Upper lobe of left lung (tissue), 6 donors: ENCODE measurements around the gene OBSCN. TPM values are rescaled to one million over a fixed set of nuclear protein-coding genes. Genes with fewer than 3 reads are reported as not detected.

ENCODE experiments used
- ATAC-seq, 2 donors: fragments of 200-7000 bp; cut with Tn5 transposase; one replicate each; pipeline ENCODE4 v1.9.1; 2022; ENCODE audit warnings: mild to moderate bottlenecking in 2 of 2, moderate library complexity in 2 of 2; ENCODE audit not compliant: low FRiP score in 2 of 2
- DNase-seq, 2 donors: peaks; one replicate each; pipeline ENCODE4 v3.0.0-alpha.2; 2019 to 2020
- H3K27ac ChIP-seq, 4 donors: fragments of 200-600 bp; sonication (generic); one replicate each; pipeline ENCODE4 v1.5.1; 2016 to 2019
- H3K27me3 ChIP-seq, 4 donors: fragments of 200-600 bp; sonication (generic); one replicate each; pipeline ENCODE4 v1.5.1; 2017 to 2019
- H3K36me3 ChIP-seq, 4 donors: fragments of 200-600 bp; sonication (generic); one replicate each; pipeline ENCODE4 v1.5.1; 2016 to 2019
- H3K4me1 ChIP-seq, 4 donors: fragments of 200-600 bp; sonication (generic); one replicate each; pipeline ENCODE4 v1.5.1; 2018 to 2019
- H3K4me3 ChIP-seq, 4 donors: fragments of 200-600 bp; sonication (generic); one replicate each; pipeline ENCODE4 v1.5.1; 2017 to 2019; ENCODE audit warnings: mild to moderate bottlenecking in 2 of 4, moderate library complexity in 1 of 4
- H3K9me3 ChIP-seq, 4 donors: fragments of 200-600 bp; sonication (generic); one replicate each; pipeline ENCODE4 v1.5.1; 2018 to 2019
- EP300 ChIP-seq, 4 donors: sonication (generic); formaldehyde crosslinking; IDR thresholded peaks; one replicate each; pipeline ENCODE4 v1.5.1; 2017; ENCODE audit warnings: antibody characterized with exemption in 4 of 4, control low read depth in 2 of 4
- POLR2A ChIP-seq, 4 donors: fragments of 450-650 bp; IDR thresholded peaks; one replicate each; pipeline ENCODE4 v1.5.1; 2016 to 2017; ENCODE audit warnings: antibody characterized with exemption in 4 of 4, mild to moderate bottlenecking in 2 of 4
- POLR2AphosphoS5 ChIP-seq, 2 donors: sonication (generic); formaldehyde crosslinking; IDR thresholded peaks; one replicate each; pipeline ENCODE4 v1.5.1; 2017; ENCODE audit warnings: antibody characterized with exemption in 2 of 2
- WGBS, 2 donors: methylation state at CpG; one replicate each; pipeline ENCODE4 v1.1.5; 2017 to 2018; 5-methylcytosine and 5-hydroxymethylcytosine counted together
- total RNA-seq, 6 donors: library from RNA; depleted of rRNA in 4 of 6; stranded (reverse); fragments of >200 nt in 4 of 6; gene quantifications; one replicate each; pipeline versions ENCODE4 v1.1.0 to v1.2.1, GENCODE V29; 2016 to 2021
- TF ChIP-seq, protein P1 (sequence below), 6 experiments: fragments of 450-650 bp in 4 of 6; fragments of 200-600 bp in 2 of 6; sonication (generic) in 2 of 6; IDR thresholded peaks; one replicate each; pipeline ENCODE4 v1.5.1; 2016 to 2019; ENCODE audit warnings: antibody characterized with exemption in 6 of 6
- donor health status: DM: no; HTN: no; CAD: no; lungs with moderate emphysema.
- donor health status: DM: no; HTN: yes; CAD: no; lungs with severe emphysema.

The OBSCN gene
- total RNA-seq, 6 donors from 2014 or later = 15.7 to 160 (median 47.0) TPM

DNA sequence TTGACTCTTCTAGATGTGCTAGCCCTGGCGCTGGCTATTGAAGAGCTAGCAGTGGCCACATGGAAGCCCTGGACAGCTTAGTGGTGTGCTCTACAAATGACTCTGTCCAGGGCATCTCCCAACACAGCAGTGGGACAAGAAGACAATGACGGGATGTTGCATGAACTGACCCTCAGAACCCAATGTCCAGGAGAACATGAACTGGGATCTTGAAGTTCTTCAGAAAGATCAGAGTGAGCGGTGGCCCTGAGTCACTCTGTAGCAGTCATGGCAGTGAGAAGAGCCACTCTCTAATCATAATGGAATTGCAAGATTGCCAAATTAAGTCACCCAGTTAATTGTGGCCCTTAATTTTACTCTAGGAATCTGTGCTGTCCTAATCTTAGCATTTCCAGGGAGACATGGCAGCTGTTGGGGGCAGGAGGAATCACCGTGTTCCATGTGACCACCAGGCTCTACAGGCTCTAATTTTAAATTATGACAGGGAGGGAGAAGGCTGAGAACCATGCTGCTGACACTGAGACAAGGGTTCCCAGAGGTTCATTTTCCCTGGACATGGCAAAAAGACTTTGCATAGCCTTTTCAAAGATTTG, 10.2 kb upstream of the OBSCN start:
- TF ChIP-seq, protein P1, sequence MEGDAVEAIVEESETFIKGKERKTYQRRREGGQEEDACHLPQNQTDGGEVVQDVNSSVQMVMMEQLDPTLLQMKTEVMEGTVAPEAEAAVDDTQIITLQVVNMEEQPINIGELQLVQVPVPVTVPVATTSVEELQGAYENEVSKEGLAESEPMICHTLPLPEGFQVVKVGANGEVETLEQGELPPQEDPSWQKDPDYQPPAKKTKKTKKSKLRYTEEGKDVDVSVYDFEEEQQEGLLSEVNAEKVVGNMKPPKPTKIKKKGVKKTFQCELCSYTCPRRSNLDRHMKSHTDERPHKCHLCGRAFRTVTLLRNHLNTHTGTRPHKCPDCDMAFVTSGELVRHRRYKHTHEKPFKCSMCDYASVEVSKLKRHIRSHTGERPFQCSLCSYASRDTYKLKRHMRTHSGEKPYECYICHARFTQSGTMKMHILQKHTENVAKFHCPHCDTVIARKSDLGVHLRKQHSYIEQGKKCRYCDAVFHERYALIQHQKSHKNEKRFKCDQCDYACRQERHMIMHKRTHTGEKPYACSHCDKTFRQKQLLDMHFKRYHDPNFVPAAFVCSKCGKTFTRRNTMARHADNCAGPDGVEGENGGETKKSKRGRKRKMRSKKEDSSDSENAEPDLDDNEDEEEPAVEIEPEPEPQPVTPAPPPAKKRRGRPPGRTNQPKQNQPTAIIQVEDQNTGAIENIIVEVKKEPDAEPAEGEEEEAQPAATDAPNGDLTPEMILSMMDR (IDR thresholded peaks at IDR 0.05) = no peak
- TF ChIP-seq POLR2A (IDR thresholded peaks at IDR 0.05) (no peak), POLR2AphosphoS5 (IDR thresholded peaks at IDR 0.05) (no peak), EP300 (IDR thresholded peaks at IDR 0.05) (no peak)
- 93 to 95% methylated on average over 4 of the region's 4 CpGs for WGBS, 2 donors
- H3K4me3 ChIP-seq = no peak overlapping the region
- peaks cover 0 to 6% (median 1%) of the 10 kb centered on the region in 4 donors for H3K4me1 ChIP-seq
- H3K36me3 ChIP-seq = peaks cover 0 to 3% (median 0%) of the 10 kb centered on the region in 4 donors
- ATAC-seq = no peak
- H3K27ac ChIP-seq = no peak overlapping the region
- no peak for DNase-seq
- H3K27me3 ChIP-seq = no peaks in the 10 kb centered on the region
- peaks cover 5 to 10% (median 9%) of the 10 kb centered on the region in 4 donors for H3K9me3 ChIP-seq

DNA sequence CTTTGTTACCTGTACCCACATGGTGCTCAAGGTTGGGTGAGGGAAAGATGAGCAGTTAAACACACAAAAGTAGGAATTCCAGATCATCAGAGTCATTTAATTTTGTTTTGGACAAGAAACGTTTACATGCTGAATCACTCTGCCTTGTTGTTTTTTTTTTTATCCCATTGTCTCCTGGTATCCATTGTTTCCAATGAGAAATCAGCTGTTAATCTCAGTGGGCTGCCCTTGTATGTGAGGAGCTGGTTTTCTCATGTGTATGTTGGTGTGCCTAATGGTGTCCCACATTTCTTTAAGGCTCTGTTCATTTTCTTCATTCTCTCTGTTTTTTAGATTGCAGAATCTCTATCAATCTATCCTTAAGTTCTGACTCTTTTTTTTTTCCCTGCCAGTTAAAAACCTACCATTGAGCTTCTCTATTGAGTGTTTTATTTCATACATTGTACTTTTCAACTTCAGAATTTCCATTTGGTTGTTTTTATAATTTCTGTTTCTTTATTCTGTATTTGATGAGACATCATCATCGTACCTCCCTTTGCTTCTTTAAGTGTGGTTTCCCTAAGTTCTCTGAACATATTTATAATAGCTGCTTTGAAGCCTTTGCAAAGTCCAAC, 8.8 kb upstream of the OBSCN start:
- Histone ChIP-seq H3K4me3 (no peak overlapping the region), H3K9me3 (peaks cover 5 to 10% (median 9%) of the 10 kb centered on the region in 4 donors), H3K36me3 (peaks cover 0 to 3% (median 0%) of the 10 kb centered on the region in 4 donors), H3K4me1 (no peaks in the 10 kb centered on the region), H3K27ac (no peak overlapping the region), H3K27me3 (no peaks in the 10 kb centered on the region)
- ATAC-seq (no peak), DNase-seq (no peak)
- WGBS, 2 donors = 65% methylated on average over 2 of the region's 2 CpGs
- TF ChIP-seq POLR2AphosphoS5 (IDR thresholded peaks at IDR 0.05) = no peak
- TF ChIP-seq, protein P1 (IDR thresholded peaks at IDR 0.05) = no peak
- TF ChIP-seq POLR2A (IDR thresholded peaks at IDR 0.05) = no peak
- TF ChIP-seq EP300 (IDR thresholded peaks at IDR 0.05) = no peak

DNA sequence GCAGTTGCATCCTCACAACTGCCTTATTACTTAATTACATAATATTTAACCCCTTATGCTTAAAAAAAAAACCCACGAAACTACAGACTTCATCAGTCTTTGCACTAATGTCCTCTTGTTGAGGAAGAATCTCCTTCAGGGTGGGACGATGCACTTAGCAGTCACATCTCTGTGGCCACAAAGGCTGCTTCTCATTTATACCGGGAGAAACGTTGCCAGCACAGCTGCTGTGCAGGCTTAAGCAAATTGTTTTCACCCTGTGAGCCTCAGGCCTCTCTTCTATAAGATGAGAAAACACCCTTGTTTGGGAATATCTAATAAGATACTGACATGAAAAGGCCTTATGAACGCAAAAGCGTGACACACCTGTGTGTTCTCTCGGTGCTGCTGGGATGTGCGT, 2.9 kb upstream of the OBSCN start:
- Histone ChIP-seq H3K4me1 (peaks cover 0 to 8% (median 2%) of the 10 kb centered on the region in 4 donors), H3K27ac (no peak overlapping the region), H3K27me3 (no peaks in the 10 kb centered on the region), H3K9me3 (no peaks in the 10 kb centered on the region), H3K36me3 (peaks cover 0 to 1% (median 0%) of the 10 kb centered on the region in 4 donors), H3K4me3 (no peak overlapping the region)
- DNase-seq = no peak
- TF ChIP-seq EP300 (IDR thresholded peaks at IDR 0.05) (no peak), POLR2AphosphoS5 (IDR thresholded peaks at IDR 0.05) (no peak), POLR2A (IDR thresholded peaks at IDR 0.05) (no peak)
- TF ChIP-seq, protein P1 (IDR thresholded peaks at IDR 0.05) = no peak
- ATAC-seq = no peak
- WGBS, 2 donors = 60 to 63% methylated on average over 8 of the region's 8 CpGs

DNA sequence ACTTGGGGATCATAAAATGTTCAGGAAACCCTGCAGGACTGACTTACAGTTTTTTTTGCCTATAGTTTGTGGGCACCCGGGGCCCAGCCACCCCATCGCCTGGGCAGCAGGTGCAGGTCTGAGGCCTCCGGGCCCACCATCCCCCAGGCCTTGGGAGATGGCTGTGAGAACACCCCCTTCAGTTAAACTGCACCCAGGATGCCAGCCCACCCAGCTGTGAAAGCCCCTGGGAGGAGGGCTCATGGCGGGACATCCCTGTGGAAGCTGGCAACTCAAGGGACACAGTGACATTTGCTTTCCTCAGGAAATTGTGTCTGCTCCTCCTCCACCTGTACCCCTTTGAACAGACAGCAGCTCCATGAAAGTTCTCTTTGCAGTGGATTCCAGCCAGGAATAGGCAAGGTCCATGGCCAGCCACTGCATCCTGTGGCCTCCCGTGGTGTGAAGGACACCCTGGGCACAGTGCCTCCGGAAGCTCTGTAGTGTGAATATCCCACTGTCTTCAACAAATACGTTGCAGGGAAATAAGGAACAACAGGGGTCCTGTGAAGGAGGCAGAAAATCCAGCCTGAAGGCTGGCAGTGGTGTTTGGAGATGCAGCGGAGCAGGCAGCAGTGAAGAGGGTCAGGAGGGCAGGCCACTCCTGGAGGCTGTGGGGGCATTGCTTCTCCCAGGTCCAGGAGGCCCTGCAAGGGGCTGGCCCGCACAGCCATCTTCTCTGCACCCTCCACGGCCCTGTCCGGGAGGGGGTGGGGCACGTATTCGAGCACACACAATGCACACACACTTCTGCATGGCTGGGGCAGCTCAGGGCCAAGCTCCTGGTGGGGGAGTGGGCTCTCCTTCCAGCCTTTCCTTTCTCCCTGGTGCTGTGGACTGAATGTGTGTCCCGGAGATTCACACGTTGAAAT, 2.1 kb upstream of the OBSCN start:
- TF ChIP-seq, protein P1 (IDR thresholded peaks at IDR 0.05) = no peak
- TF ChIP-seq EP300 (IDR thresholded peaks at IDR 0.05) (no peak), POLR2A (IDR thresholded peaks at IDR 0.05) (no peak), POLR2AphosphoS5 (IDR thresholded peaks at IDR 0.05) (no peak)
- DNase-seq (peak in 1 of 2 donors; percentile 8), ATAC-seq (no peak)
- Histone ChIP-seq H3K4me3 (no peak overlapping the region), H3K27me3 (no peaks in the 10 kb centered on the region), H3K9me3 (no peaks in the 10 kb centered on the region), H3K36me3 (peaks cover 0 to 3% (median 0%) of the 10 kb centered on the region in 4 donors), H3K27ac (no peak overlapping the region), H3K4me1 (peaks cover 0 to 8% (median 2%) of the 10 kb centered on the region in 4 donors)
- 18 to 47% methylated on average over 8 to 15 of the region's 15 CpGs for WGBS, 2 donors
